Measurements from ENCODE around the gene CDH4. TPM values are rescaled to one million over a fixed set of nuclear protein-coding genes. Genes with fewer than 3 reads are reported as not detected.

The CDH4 gene
- total RNA-seq, 3 donors from 2014 or later (not counting 1 experiment from before 2014, with no cell fraction given), result 0.18 TPM; not detected in 2

GRCh38 chr20:61372137-61373054 is 120.3 kb downstream of the CDH4 start:
- H3K4me1 Mint-ChIP-seq, result no peaks in the 10 kb centered on the region
- no peaks in the 10 kb centered on the region for H3K4me1 ChIP-seq (ENCODE audit: control insufficient read depth, insufficient read depth, low read length)
- ATAC-seq, result no peak
- H3K4me3 ChIP-seq (ENCODE audit: low read length), result no peak overlapping the region
- no peaks in the 10 kb centered on the region for H3K36me3 ChIP-seq (ENCODE audit: control insufficient read depth, insufficient read depth, low read length)
- H3K9me3 Mint-ChIP-seq, result no peaks in the 10 kb centered on the region
- no peaks in the 10 kb centered on the region for H3K36me3 Mint-ChIP-seq
- H3K27ac Mint-ChIP-seq, result no peak overlapping the region
- no peaks in the 10 kb centered on the region for H3K27me3 Mint-ChIP-seq (ENCODE audit: low read depth in 2 of 2)
- no peaks in the 10 kb centered on the region for H3K27me3 ChIP-seq (ENCODE audit: control insufficient read depth, insufficient read depth, low read length)
- H3K27ac ChIP-seq (ENCODE audit: low read length), result no peak overlapping the region
- WGBS (ENCODE audit: insufficient coverage), result 88% methylated on average over 25 of the region's 25 CpGs
- peaks cover 38% of the 10 kb centered on the region for H3K9me3 ChIP-seq (ENCODE audit: control insufficient read depth, insufficient read depth, low read length)
- TF ChIP-seq CTCF (IDR thresholded peaks at IDR 0.05), result no peak
- no peak for DNase-seq
- H3K4me3 Mint-ChIP-seq, result no peak overlapping the region
- intact Hi-C loops (cut with micrococcal nuclease), result no loop called here

- Histone ChIP-seq H3K36me3 (ENCODE audit: control insufficient read depth, insufficient read depth, low read length) (no peaks in the 10 kb centered on the region), H3K27ac (ENCODE audit: low read length) (no peak overlapping the region), H3K4me1 (ENCODE audit: control insufficient read depth, insufficient read depth, low read length) (no peaks in the 10 kb centered on the region), H3K27me3 (ENCODE audit: control insufficient read depth, insufficient read depth, low read length) (no peaks in the 10 kb centered on the region), H3K9me3 (ENCODE audit: control insufficient read depth, insufficient read depth, low read length) (peaks cover 38% of the 10 kb centered on the region), H3K4me3 (ENCODE audit: low read length) (no peak overlapping the region)
- no peaks in the 10 kb centered on the region for H3K4me1 Mint-ChIP-seq
- WGBS (ENCODE audit: insufficient coverage), result 78% methylated on average over 10 of the region's 10 CpGs
- no peak for TF ChIP-seq CTCF (IDR thresholded peaks at IDR 0.05)
- no peak for DNase-seq
- no peaks in the 10 kb centered on the region for H3K36me3 Mint-ChIP-seq
- no peak overlapping the region for H3K27ac Mint-ChIP-seq
- intact Hi-C loops (cut with micrococcal nuclease), result no loop called here
- H3K27me3 Mint-ChIP-seq (ENCODE audit: low read depth in 2 of 2), result no peaks in the 10 kb centered on the region
- H3K4me3 Mint-ChIP-seq, result no peak overlapping the region
- no peak for ATAC-seq
- H3K9me3 Mint-ChIP-seq, result no peaks in the 10 kb centered on the region
Observed at GRCh38 chr20:61373055-61373399, 121.0 kb downstream of the CDH4 start.

- Histone ChIP-seq H3K27ac (ENCODE audit: low read length) (no peak overlapping the region), H3K36me3 (ENCODE audit: control insufficient read depth, insufficient read depth, low read length) (no peaks in the 10 kb centered on the region), H3K27me3 (ENCODE audit: control insufficient read depth, insufficient read depth, low read length) (no peaks in the 10 kb centered on the region), H3K9me3 (ENCODE audit: control insufficient read depth, insufficient read depth, low read length) (peaks cover 38% of the 10 kb centered on the region), H3K4me1 (ENCODE audit: control insufficient read depth, insufficient read depth, low read length) (no peaks in the 10 kb centered on the region), H3K4me3 (ENCODE audit: low read length) (no peak overlapping the region)
- no peak overlapping the region for H3K4me3 Mint-ChIP-seq
- H3K27ac Mint-ChIP-seq, result no peak overlapping the region
- ATAC-seq, result no peak
- no peaks in the 10 kb centered on the region for H3K4me1 Mint-ChIP-seq
- no peak for TF ChIP-seq CTCF (IDR thresholded peaks at IDR 0.05)
- 92% methylated on average over 19 of the region's 19 CpGs for WGBS (ENCODE audit: insufficient coverage)
- H3K9me3 Mint-ChIP-seq, result no peaks in the 10 kb centered on the region
- H3K27me3 Mint-ChIP-seq (ENCODE audit: low read depth in 2 of 2), result no peaks in the 10 kb centered on the region
- intact Hi-C loops (cut with micrococcal nuclease), result no loop called here
- DNase-seq, result no peak
- H3K36me3 Mint-ChIP-seq, result no peaks in the 10 kb centered on the region
Observed at GRCh38 chr20:61373956-61374545, 122.0 kb downstream of the CDH4 start.
